HFFc6 (cell line): Measurements from ENCODE around the gene C22orf15. TPM values are rescaled to one million over a fixed set of nuclear protein-coding genes. Genes with fewer than 3 reads are reported as not detected.
A peak's percentile ranks its signal among the peaks of the same experiment; 100 is the strongest.

Experiments
- DNase-seq: peaks from one replicate; pipeline ENCODE4 v3.0.0-alpha.2; 2018
- H3K27ac Mint-ChIP-seq: 2 replicates; pipeline ENCODE4 v1.8.0; 2020; ENCODE audit warnings: mild to moderate bottlenecking, mixed read lengths
- H3K27me3 Mint-ChIP-seq: 2 replicates; pipeline ENCODE4 v1.8.0; 2021; ENCODE audit warnings: mild to moderate bottlenecking, moderate library complexity, mixed read lengths; ENCODE audit not compliant: insufficient read depth
- H3K36me3 Mint-ChIP-seq: 2 replicates; pipeline ENCODE4 v1.8.0; 2021; ENCODE audit warnings: low read depth, mixed read lengths
- H3K4me1 Mint-ChIP-seq: 2 replicates; pipeline ENCODE4 v1.8.0; 2020; ENCODE audit warnings: low read depth, mixed read lengths
- H3K4me3 Mint-ChIP-seq: 2 replicates; pipeline ENCODE4 v1.8.0; 2020; ENCODE audit warnings: mild to moderate bottlenecking, moderate library complexity, mixed read lengths
- H3K9me3 Mint-ChIP-seq: 2 replicates; pipeline ENCODE4 v1.8.0; 2020; ENCODE audit warnings: mild to moderate bottlenecking, mixed read lengths
- total RNA-seq, 6 experiments: library from RNA; stranded (reverse); fragmentation: NEBNext Ultra II Directional; extraction: Animal tissue kit (Norgen Biotek cat#: 25700); gene quantifications; 2 replicates in 1 of 6; 3 replicates in 5 of 6; pipeline ENCODE4 v1.2.3, GENCODE V29; 2021
- TF ChIP-seq, protein P1 (sequence below): fragments of 200-600 bp; sonication (generic); IDR thresholded peaks from 2 replicates; pipeline ENCODE4 v1.5.0; 2021; ENCODE audit warnings: antibody characterized with exemption, mild to moderate bottlenecking

Gene C22orf15
- total RNA-seq, 6 experiments from 2014 or later: 0.48 to 4.0 (median 1.1) TPM

DNA sequence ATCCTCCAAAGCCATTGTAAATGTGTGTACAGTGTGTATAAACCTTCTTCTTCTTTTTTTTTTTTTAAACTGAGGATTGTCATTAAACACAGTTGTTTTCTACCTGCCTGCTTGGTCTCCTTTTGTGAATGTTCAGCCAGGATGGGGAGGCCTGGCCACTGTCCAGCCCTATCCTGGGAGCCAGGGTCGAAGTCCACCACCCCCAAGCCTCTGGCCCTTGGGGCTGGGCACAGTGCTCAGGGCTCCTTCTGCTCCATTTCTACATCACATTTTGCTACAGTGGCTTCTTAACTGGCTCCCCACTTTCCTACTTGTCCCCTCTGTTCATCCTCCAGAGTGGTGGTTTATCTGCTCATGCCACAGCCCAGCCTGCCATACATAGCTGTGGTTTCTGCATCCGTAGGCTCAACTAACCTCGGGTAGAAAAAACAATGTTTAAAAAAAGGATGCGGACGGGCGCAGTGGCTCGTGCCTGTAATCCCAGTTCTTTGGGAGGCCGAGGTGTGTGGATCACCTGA lies 21.5 kb downstream of the C22orf15 start:
- Mint-ChIP-seq H3K4me1 (peaks cover 48% of the 10 kb centered on the region), H3K27ac (peak overlapping the region; percentile 84), H3K9me3 (no peaks in the 10 kb centered on the region), H3K4me3 (peak overlapping the region; percentile 57), H3K36me3 (no peaks in the 10 kb centered on the region), H3K27me3 (no peaks in the 10 kb centered on the region; the same call in 1 of the 2 replicates)
- peak; percentile 40 for DNase-seq
- TF ChIP-seq, protein P1, sequence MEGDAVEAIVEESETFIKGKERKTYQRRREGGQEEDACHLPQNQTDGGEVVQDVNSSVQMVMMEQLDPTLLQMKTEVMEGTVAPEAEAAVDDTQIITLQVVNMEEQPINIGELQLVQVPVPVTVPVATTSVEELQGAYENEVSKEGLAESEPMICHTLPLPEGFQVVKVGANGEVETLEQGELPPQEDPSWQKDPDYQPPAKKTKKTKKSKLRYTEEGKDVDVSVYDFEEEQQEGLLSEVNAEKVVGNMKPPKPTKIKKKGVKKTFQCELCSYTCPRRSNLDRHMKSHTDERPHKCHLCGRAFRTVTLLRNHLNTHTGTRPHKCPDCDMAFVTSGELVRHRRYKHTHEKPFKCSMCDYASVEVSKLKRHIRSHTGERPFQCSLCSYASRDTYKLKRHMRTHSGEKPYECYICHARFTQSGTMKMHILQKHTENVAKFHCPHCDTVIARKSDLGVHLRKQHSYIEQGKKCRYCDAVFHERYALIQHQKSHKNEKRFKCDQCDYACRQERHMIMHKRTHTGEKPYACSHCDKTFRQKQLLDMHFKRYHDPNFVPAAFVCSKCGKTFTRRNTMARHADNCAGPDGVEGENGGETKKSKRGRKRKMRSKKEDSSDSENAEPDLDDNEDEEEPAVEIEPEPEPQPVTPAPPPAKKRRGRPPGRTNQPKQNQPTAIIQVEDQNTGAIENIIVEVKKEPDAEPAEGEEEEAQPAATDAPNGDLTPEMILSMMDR: no peak

DNA sequence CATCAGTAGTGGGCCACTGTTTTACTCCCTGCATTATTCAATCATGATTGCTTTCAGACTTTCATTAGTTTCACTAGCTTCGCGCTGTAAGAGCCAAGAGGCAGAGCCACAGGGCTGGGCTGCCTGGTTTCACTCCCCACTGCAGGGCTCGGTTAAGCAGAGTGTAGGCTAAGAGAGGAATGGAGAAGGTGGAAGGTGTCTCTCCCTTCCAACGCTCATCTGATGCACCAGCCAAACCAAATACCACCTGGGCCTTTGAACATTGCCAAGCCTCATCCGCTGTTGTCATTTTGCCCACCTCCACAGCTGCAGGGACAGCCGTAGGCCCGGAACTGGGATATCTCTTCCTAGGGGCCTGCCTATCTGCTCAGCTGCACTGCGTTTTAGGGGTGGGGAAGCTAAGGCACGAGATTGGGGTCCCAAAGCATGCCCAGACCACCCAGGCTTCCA lies 23.5 kb downstream of the C22orf15 start:
- peaks cover 57% of the 10 kb centered on the region for H3K4me1 Mint-ChIP-seq
- no peak for DNase-seq
- no peaks in the 10 kb centered on the region for H3K9me3 Mint-ChIP-seq
- no peaks in the 10 kb centered on the region; the same call in 1 of the 2 replicates for H3K27me3 Mint-ChIP-seq
- TF ChIP-seq, protein P1: no peak
- H3K27ac Mint-ChIP-seq: peak overlapping the region; percentile 89
- H3K36me3 Mint-ChIP-seq: no peaks in the 10 kb centered on the region; the same call in 1 of the 2 replicates
- H3K4me3 Mint-ChIP-seq: peak overlapping the region; percentile 93

DNA sequence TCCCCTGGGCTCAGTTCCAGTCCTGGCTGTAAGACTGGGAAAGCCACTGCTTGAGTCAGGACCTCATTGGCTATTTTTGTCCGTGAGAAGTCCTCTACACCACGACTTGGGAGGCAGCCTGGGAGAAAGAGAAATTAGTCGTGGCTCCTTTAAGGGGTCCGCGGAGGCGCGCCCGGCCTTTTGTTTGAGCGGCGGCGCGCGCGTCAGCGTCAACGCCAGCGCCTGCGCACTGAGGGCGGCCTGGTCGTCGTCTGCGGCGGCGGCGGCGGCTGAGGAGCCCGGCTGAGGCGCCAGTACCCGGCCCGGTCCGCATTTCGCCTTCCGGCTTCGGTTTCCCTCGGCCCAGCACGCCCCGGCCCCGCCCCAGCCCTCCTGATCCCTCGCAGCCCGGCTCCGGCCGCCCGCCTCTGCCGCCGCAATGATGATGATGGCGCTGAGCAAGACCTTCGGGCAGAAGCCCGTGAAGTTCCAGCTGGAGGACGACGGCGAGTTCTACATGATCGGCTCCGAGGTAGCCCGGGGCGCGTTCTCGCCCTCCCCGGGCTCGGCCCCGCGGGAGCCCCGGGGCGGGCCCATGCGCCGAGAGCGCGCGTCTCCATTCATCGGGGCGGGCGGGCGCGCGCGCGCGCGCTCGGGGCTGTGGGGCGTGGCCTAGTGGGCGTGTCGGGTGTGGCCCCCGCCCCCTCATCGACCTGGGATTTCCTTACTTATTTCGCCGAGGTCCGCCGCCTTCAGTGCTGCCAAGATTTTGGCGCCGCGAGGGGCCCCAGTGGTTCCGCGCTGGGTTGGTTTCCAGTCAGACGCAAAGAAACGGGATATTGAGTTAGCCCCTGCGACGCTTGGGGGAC lies 24.2 kb downstream of the C22orf15 start, which contains the start of gene SMARCB1:
Gene SMARCB1 (plus strand): TSS at position 215 of the 848 bp plus-strand sequence. CDS start 204 bp downstream, at position 419.
- Mint-ChIP-seq H3K9me3 (no peaks in the 10 kb centered on the region), H3K36me3 (peaks cover 2% of the 10 kb centered on the region; the same call in 1 of the 2 replicates), H3K4me1 (peaks cover 57% of the 10 kb centered on the region), H3K27me3 (no peaks in the 10 kb centered on the region; the same call in 1 of the 2 replicates), H3K4me3 (peak within 1 kb of the TSS; percentile 93), H3K27ac (peak within 1 kb of the TSS; percentile 89)
- TF ChIP-seq, protein P1: no peak
- peak; percentile 90 for DNase-seq

DNA sequence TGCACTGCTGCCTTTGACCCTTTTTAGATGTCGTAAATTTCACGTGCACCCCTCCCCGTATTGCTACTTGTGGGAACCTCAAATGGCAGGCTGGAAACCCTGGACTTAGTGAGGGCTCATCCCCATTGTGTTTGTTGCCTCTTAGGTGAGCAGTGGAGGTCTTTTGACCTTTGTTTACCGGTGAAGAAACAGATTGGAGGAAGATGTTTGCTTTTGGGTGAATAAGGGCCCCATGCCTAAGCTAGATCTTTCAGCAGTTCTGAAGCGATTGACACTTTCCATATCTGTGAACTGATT lies 24.8 kb downstream of the C22orf15 start:
- Mint-ChIP-seq H3K9me3 (no peaks in the 10 kb centered on the region), H3K36me3 (peaks cover 8% of the 10 kb centered on the region; the same call in 1 of the 2 replicates), H3K27ac (peak overlapping the region; percentile 48; the same call in 1 of the 2 replicates), H3K4me1 (peaks cover 61% of the 10 kb centered on the region), H3K4me3 (peak overlapping the region; percentile 93), H3K27me3 (no peaks in the 10 kb centered on the region; the same call in none of the 2 replicates)
- no peak for DNase-seq
- TF ChIP-seq, protein P1: no peak

DNA sequence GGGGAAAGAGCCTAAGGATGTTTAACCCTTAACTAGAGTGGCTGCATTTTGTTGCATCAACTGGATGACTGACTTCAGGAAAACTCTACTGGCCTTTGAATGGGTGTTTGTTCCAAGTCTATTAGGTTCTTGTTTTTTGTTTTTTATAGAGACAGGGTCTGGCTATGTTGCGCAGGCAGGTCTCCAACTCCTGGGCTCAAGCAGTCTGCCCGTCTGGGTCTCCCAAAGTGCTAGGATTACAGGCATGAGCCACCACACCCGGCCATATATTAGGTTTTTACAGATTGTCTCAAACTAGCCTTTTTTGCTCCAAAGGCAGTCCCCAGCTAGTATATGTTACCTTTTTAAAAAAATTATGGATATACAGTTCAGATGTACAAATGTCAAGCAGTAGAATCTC lies 25.1 kb downstream of the C22orf15 start:
- H3K4me1 Mint-ChIP-seq: peaks cover 65% of the 10 kb centered on the region
- TF ChIP-seq, protein P1: no peak
- no peaks in the 10 kb centered on the region; the same call in none of the 2 replicates for H3K27me3 Mint-ChIP-seq
- H3K27ac Mint-ChIP-seq: peak overlapping the region; percentile 48; the same call in 1 of the 2 replicates
- peaks cover 12% of the 10 kb centered on the region; the same call in 1 of the 2 replicates for H3K36me3 Mint-ChIP-seq
- DNase-seq: no peak
- H3K4me3 Mint-ChIP-seq: peak overlapping the region; percentile 93
- H3K9me3 Mint-ChIP-seq: no peaks in the 10 kb centered on the region
